HL-60 (cell line): ENCODE data around the gene NUDT8.

Source experiments
- GABPA ChIP-seq: IDR thresholded peaks from 2 replicates; pipeline ENCODE4 v1.6.1; 2012; ENCODE audit warnings: low read depth
- POLR2AphosphoS5 ChIP-seq: IDR thresholded peaks from 2 replicates; pipeline ENCODE4 v1.6.1; 2012; ENCODE audit warnings: low read depth
- TF ChIP-seq, protein P1 (sequence below): IDR thresholded peaks from 2 replicates; pipeline ENCODE4 v1.6.1; 2012; ENCODE audit warnings: low read depth; ENCODE audit not compliant: insufficient replicate concordance
- TF ChIP-seq, protein P2 (sequence below): IDR thresholded peaks from one replicate; pipeline ENCODE4 v1.5.1; 2011; ENCODE audit warnings: low read length, control low read depth, inconsistent platforms; ENCODE audit not compliant: insufficient read depth

DNA sequence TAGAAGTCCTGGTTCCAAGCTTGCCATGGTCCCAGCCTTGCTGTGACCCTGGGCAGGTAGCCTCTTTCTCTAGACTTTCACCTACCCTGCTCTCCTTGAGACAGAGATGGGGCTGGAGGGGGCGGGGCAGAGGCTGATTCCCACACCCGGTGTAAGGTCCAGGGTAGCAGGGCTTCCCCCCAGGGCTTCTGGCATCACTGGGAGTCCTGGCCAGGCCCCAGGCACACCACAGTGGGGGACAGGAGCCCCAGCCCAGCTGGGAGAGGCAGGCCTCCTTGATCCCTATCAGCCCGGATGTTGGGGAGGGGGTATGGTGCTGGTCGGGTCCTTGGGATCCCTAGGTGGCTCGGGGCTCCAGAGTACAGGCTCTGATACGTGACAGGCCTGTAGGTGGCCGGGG, 1.7 kb upstream of the NUDT8 start:
- TF ChIP-seq, protein P1, sequence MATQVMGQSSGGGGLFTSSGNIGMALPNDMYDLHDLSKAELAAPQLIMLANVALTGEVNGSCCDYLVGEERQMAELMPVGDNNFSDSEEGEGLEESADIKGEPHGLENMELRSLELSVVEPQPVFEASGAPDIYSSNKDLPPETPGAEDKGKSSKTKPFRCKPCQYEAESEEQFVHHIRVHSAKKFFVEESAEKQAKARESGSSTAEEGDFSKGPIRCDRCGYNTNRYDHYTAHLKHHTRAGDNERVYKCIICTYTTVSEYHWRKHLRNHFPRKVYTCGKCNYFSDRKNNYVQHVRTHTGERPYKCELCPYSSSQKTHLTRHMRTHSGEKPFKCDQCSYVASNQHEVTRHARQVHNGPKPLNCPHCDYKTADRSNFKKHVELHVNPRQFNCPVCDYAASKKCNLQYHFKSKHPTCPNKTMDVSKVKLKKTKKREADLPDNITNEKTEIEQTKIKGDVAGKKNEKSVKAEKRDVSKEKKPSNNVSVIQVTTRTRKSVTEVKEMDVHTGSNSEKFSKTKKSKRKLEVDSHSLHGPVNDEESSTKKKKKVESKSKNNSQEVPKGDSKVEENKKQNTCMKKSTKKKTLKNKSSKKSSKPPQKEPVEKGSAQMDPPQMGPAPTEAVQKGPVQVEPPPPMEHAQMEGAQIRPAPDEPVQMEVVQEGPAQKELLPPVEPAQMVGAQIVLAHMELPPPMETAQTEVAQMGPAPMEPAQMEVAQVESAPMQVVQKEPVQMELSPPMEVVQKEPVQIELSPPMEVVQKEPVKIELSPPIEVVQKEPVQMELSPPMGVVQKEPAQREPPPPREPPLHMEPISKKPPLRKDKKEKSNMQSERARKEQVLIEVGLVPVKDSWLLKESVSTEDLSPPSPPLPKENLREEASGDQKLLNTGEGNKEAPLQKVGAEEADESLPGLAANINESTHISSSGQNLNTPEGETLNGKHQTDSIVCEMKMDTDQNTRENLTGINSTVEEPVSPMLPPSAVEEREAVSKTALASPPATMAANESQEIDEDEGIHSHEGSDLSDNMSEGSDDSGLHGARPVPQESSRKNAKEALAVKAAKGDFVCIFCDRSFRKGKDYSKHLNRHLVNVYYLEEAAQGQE, result no peak
- TF ChIP-seq, protein P2, sequence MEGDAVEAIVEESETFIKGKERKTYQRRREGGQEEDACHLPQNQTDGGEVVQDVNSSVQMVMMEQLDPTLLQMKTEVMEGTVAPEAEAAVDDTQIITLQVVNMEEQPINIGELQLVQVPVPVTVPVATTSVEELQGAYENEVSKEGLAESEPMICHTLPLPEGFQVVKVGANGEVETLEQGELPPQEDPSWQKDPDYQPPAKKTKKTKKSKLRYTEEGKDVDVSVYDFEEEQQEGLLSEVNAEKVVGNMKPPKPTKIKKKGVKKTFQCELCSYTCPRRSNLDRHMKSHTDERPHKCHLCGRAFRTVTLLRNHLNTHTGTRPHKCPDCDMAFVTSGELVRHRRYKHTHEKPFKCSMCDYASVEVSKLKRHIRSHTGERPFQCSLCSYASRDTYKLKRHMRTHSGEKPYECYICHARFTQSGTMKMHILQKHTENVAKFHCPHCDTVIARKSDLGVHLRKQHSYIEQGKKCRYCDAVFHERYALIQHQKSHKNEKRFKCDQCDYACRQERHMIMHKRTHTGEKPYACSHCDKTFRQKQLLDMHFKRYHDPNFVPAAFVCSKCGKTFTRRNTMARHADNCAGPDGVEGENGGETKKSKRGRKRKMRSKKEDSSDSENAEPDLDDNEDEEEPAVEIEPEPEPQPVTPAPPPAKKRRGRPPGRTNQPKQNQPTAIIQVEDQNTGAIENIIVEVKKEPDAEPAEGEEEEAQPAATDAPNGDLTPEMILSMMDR, result no peak
- no peak for TF ChIP-seq POLR2AphosphoS5
- TF ChIP-seq GABPA, result no peak
